Measurements from ENCODE around the gene TTBK2.

- TF ChIP-seq CTCF (IDR thresholded peaks at IDR 0.05) (no peak), EP300 (IDR thresholded peaks at IDR 0.05) (no peak)
Measured at GRCh38 chr15:42732095-42732827, 188.3 kb downstream of the TTBK2 start.
